ENCODE data around the gene DUSP28.

DUSP28 gene

GRCh38 chr2:240567137-240567871 is 7.1 kb downstream of the DUSP28 start:
- no peak for TF ChIP-seq CTCF (IDR thresholded peaks at IDR 0.05; ENCODE audit: low read depth, low read length, missing control alignments)
- in situ Hi-C loops (cut with HindIII; ENCODE audit: low sequenced_read_pairs): no loop called here
- DNase-seq (ENCODE audit: low read depth): no peak
- peak overlapping the region; percentile 61 for H3K4me3 ChIP-seq (ENCODE audit: low read depth, low read length)

- in situ Hi-C loops (cut with HindIII; ENCODE audit: low sequenced_read_pairs): no loop called here
- H3K4me3 ChIP-seq (ENCODE audit: low read depth, low read length): peak within 1 kb of the TSS; percentile 61
- TF ChIP-seq CTCF (IDR thresholded peaks at IDR 0.05; ENCODE audit: low read depth, low read length, missing control alignments): peak; percentile 7
- no peak for DNase-seq (ENCODE audit: low read depth)
Observed at GRCh38 chr2:240567872-240568677, 7.9 kb downstream of the DUSP28 start, which contains the start of gene RNPEPL1. TSS of gene RNPEPL1 (plus strand) at chr2:240568484. CDS start at chr2:240568587, 103 bp downstream.

GRCh38 chr2:240568678-240569522 is 8.7 kb downstream of the DUSP28 start:
- TF ChIP-seq CTCF (IDR thresholded peaks at IDR 0.05; ENCODE audit: low read depth, low read length, missing control alignments): no peak
- DNase-seq (ENCODE audit: low read depth): no peak
- in situ Hi-C loops (cut with HindIII; ENCODE audit: low sequenced_read_pairs): no loop called here
- peak overlapping the region; percentile 61 for H3K4me3 ChIP-seq (ENCODE audit: low read depth, low read length)

GRCh38 chr2:240569523-240569997 is 9.4 kb downstream of the DUSP28 start:
- in situ Hi-C loops (cut with HindIII; ENCODE audit: low sequenced_read_pairs): no loop called here
- no peak for DNase-seq (ENCODE audit: low read depth)

GRCh38 chr2:240569998-240570530 is 9.9 kb downstream of the DUSP28 start:
- no peak for TF ChIP-seq CTCF (IDR thresholded peaks at IDR 0.05; ENCODE audit: low read depth, low read length, missing control alignments)
- DNase-seq (ENCODE audit: low read depth): no peak
- no peak overlapping the region for H3K4me3 ChIP-seq (ENCODE audit: low read depth, low read length)
- in situ Hi-C loops (cut with HindIII; ENCODE audit: low sequenced_read_pairs): no loop called here

More at GRCh38 chr2:240569523-240569997, 9.4 kb downstream of the DUSP28 start:
- TF ChIP-seq CTCF (IDR thresholded peaks at IDR 0.05; ENCODE audit: low read depth, low read length, missing control alignments): no peak
- peak overlapping the region; percentile 61 for H3K4me3 ChIP-seq (ENCODE audit: low read depth, low read length)
